Melanocyte of skin (primary cell): ENCODE results near the gene HDAC9. TPM values are rescaled to one million over a fixed set of nuclear protein-coding genes. Genes with fewer than 3 reads are reported as not detected.

Experiments used
- small RNA-seq, 2 donors: library from RNA; depleted of rRNA; stranded (forward); fragments of <200 nt; gene quantifications; one replicate each; pipeline ENCODE3, GENCODE V24; 2012
- total RNA-seq, 2 donors: library from RNA; depleted of rRNA; stranded (reverse); fragments of >200 nt; gene quantifications; 2 replicates each; pipeline ENCODE4 v1.2.3, GENCODE V29; 2012

HDAC9 gene
- 1 to 10 TPM; 5.7 to 9.3 TPM for total RNA-seq

GRCh38 chr7:18495412-18496340 lies at the start of gene HDAC9:
TSS of gene HDAC9 (plus strand) at chr7:18495749. CDS start at chr7:18496303, 554 bp downstream.

Small RNA genes lying within 50 kb of the gene (small RNA-seq; reads per million reads assigned to genes)
- 0 reads per million in 2 donors for gene RN7SKP266
